Subcutaneous adipose tissue (tissue), 4 donors: ENCODE data around the gene MOK. TPM values are rescaled to one million over a fixed set of nuclear protein-coding genes. Genes with fewer than 3 reads are reported as not detected.

Source experiments
- CTCF ChIP-seq: fragments of 450-650 bp; IDR thresholded peaks from one replicate; pipeline ENCODE4 v1.5.1; 2016; ENCODE audit warnings: low read depth, mild to moderate bottlenecking, control low read depth, antibody characterized with exemption, moderate library complexity
- total RNA-seq, 4 donors: library from RNA; depleted of rRNA; stranded (reverse); fragments of >200 nt; gene quantifications; one replicate each; pipeline ENCODE4 v1.1.0, GENCODE V29; 2016

The MOK gene
- total RNA-seq, 4 donors from 2014 or later = 4.0 to 13.9 (median 6.1) TPM

GRCh38 chr14:102187568-102188001 lies 117.4 kb downstream of the MOK start:
- no peak for TF ChIP-seq CTCF

- no peak for TF ChIP-seq CTCF
These were observed 117.9 kb downstream of the MOK start for GRCh38 chr14:102187044-102187443.

- no peak for TF ChIP-seq CTCF
These were observed 119.6 kb downstream of the MOK start for GRCh38 chr14:102185360-102185759.

GRCh38 chr14:102184316-102185035 lies 120.5 kb downstream of the MOK start:
- no peak for TF ChIP-seq CTCF

- no peak for TF ChIP-seq CTCF
These were observed 121.1 kb downstream of the MOK start for GRCh38 chr14:102183886-102184285.

- no peak for TF ChIP-seq CTCF
These were observed 121.9 kb downstream of the MOK start for GRCh38 chr14:102182936-102183619.

GRCh38 chr14:102182190-102182589 lies 122.8 kb downstream of the MOK start:
- no peak for TF ChIP-seq CTCF
